GM18508 (cell line): ENCODE data around the gene PIP5KL1.

ENCODE experiments used
- ATAC-seq: cut with Tn5 transposase; IDR thresholded peaks from one replicate; pipeline ENCODE4 v1.9.1; 2021; ENCODE audit warnings: moderate number of reproducible peaks; ENCODE audit not compliant: insufficient read depth, unreplicated experiment

The PIP5KL1 gene

GRCh38 chr9:127918183-127919107, 12.1 kb downstream of the PIP5KL1 start:
- no peak for ATAC-seq

GRCh38 chr9:127917603-127918002, 13.0 kb downstream of the PIP5KL1 start:
- ATAC-seq = no peak

- no peak for ATAC-seq
Observed at GRCh38 chr9:127916720-127917581, 13.6 kb downstream of the PIP5KL1 start, which contains the start of gene ST6GALNAC4. ST6GALNAC4 (minus strand) TSS chr9:127917041; CDS start chr9:127916419, 622 bp downstream.

GRCh38 chr9:127915801-127916719, 14.5 kb downstream of the PIP5KL1 start:
- no peak for ATAC-seq

- ATAC-seq = no peak
Observed at GRCh38 chr9:127915325-127915752, 15.2 kb downstream of the PIP5KL1 start.

GRCh38 chr9:127913682-127914081, 16.9 kb downstream of the PIP5KL1 start:
- no peak for ATAC-seq

GRCh38 chr9:127912882-127913281, 17.7 kb downstream of the PIP5KL1 start:
- no peak for ATAC-seq

- ATAC-seq = no peak
Observed at GRCh38 chr9:127912296-127912695, 18.3 kb downstream of the PIP5KL1 start.

- no peak for ATAC-seq
Observed at GRCh38 chr9:127910613-127911205, 19.9 kb downstream of the PIP5KL1 start.

- no peak for ATAC-seq
Observed at GRCh38 chr9:127909839-127910273, 20.7 kb downstream of the PIP5KL1 start.

GRCh38 chr9:127908660-127908926, 22.0 kb downstream of the PIP5KL1 start:
- ATAC-seq = no peak

GRCh38 chr9:127907867-127908659, 22.5 kb downstream of the PIP5KL1 start:
- ATAC-seq = no peak

- ATAC-seq = no peak
Observed at GRCh38 chr9:127905788-127906191, 24.8 kb downstream of the PIP5KL1 start.

GRCh38 chr9:127905004-127905728, 25.4 kb downstream of the PIP5KL1 start:
- ATAC-seq = no peak

- no peak for ATAC-seq
Observed at GRCh38 chr9:127904561-127905003, 26.0 kb downstream of the PIP5KL1 start.

GRCh38 chr9:127903557-127904475, 26.8 kb downstream of the PIP5KL1 start:
- ATAC-seq = no peak
